Measurements from ENCODE around the gene GK.
"Not testable (repeated sequence)": the region's sequence is repeated elsewhere in the genome, so short reads cannot be mapped to it uniquely, and the experiment has no call there.

The GK gene

GRCh38 chrX:30713061-30713525, 59.9 kb downstream of the GK start:
- peak; percentile 9 for DNase-seq

DNA sequence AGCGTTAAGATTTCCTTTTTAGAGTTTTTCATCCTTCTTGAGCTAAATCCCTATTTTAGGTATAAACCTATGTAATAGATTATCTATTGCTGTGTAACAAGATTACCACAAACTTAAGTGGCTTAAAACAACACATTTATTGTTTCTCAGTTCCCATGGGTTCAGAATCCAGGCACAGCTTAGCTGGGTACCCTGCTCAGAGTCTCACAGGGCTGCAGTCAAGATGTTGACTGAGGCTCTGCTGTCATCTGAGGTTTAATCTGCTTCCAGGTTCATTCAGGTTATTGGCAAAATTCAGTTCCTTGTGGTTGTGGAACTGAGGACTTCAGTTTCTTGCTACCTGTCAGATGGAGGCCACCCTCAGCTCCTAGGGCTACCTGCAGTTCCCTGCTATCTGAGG, 60.9 kb downstream of the GK start:
- no peak for DNase-seq

DNA sequence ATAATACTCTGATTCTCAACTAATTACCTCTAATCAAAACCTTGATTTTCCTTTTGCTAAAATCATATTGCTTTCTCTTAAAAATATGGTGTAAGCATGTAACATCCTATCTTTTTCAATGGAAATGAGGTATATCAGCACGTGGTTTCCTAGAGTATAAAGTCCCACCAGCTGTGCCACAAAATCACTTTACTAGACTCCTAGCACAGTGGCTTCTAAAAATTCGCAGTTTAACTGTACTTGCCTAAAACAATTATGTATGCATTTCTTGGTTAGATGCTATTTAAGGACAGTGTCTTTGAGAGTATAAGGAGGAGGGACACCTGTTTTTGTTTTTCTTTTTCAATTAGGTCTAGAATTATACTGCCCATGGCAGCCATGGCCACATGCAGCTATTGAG, 62.8 kb downstream of the GK start:
- DNase-seq = no peak

- DNase-seq = no peak
Measured at GRCh38 chrX:30733852-30734660, 80.8 kb downstream of the GK start.

DNA sequence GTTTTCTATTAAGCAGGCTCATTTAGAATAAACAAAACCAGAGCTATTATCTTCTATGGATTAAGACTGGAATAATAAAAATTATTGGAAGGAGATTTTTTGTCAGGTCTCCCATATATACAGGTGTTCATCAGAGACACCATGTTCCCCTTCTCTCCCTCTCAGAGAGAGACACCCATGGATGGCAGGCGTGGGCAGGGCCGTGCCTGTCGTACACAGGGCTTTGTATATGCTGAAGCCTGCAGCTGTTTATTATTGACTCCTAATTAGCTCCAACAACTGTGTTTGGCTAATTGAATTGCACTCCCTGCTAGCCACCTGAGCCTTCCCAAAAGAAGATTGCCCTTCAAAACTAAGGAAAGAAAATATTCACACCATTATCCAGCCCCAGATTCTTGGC, 81.6 kb downstream of the GK start:
- no peak for DNase-seq

- peak; percentile 59 for DNase-seq
Measured at GRCh38 chrX:30735839-30736238, 82.6 kb downstream of the GK start.

DNA sequence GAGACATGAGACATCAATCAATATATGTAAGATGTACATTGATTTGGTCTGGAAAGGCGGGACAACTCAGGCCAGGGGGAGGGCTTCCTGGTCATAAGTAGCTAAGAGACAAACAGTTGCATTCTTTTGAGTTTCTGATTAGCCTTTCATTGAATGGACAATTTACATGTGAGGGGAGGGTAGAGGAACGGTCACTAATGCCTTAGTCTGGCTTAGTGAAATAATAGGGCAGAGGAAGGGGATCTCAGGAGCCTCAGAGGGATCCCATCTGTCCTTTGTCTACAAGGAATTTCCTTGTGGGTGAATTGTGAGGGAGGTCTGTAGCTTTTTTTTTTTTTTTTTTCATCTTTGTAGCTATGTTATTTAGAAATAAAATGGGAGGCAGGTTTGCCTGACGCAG, 88.3 kb downstream of the GK start:
- no peak for DNase-seq

GRCh38 chrX:30748342-30748960, 95.2 kb downstream of the GK start:
- DNase-seq = no peak

DNA sequence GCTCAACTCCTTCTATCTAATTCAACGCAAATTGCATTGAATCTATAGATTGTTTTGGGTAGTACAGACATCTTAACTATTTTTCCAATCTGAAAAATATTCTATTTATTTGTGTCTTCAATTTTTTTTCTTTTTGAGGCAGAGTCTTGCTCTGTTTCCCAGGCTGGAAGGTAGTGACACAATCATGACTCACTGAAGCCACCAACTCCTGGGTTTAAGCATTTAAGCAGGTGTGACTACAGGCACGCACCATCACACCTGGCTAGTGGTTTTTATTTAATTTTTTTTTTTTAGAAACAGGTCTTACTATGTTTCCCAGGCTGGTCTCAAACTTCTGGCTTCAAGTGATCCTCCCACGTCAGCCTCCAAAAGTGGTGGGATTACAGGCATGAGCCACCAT, 98.3 kb downstream of the GK start:
- no peak for DNase-seq

- DNase-seq = no peak
Measured at GRCh38 chrX:30762755-30763154, 109.5 kb downstream of the GK start.

- DNase-seq = not testable (repeated sequence)
Measured at GRCh38 chrX:30773764-30774163, 120.5 kb downstream of the GK start.

DNA sequence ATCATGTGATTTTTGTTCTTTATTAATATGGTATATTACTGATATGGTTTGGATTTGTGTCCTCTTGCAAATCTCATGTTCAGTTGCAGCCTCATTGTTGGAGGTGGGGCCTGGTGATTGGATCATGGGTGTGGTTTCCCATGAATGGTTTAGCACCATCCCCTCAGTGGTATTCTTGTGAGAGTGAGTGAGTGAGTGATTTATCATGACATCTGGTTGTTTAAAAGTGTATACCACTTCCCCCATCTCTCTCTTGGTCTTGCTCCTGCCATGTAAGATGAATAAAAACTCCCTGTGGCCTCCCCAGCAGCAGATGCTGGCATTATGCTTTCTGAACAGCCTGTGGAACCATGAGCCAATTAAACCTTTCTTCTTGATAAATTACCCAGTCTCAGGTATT, 124.4 kb downstream of the GK start:
- DNase-seq = no peak

DNA sequence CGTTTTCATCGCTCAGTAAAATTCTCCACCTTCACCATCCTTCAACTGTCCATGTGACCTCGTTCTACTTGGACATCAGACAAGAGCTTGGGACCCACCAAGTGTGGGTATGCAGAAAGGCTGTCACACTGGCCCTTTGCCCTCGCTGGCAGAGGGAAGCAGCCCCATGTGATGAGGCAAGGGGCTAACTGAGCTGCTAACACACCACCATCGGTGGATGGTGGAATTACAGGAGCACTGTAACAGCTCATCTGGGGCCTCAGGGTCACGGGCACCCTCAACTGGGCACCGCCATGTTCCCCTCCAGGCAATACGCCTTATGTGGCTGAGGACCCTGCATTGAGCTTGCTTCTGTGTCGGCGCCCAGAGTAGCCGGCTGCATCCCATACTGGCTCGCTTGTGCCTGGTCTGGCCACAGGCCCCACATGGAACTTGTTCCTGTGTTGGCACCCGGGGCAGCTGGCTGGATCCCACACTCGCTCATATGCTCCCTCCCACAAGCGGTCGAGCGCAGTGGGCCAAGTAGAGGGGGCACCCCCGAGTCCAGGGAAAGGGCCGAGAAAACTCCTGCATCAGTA, 126.3 kb downstream of the GK start:
- no peak for DNase-seq

All from T-helper 9 cell (primary cell).